Measurements from ENCODE around the gene UNK.
"Not testable (repeated sequence)": the region's sequence is repeated elsewhere in the genome, so short reads cannot be mapped to it uniquely, and the experiment has no call there.

The UNK gene

DNA sequence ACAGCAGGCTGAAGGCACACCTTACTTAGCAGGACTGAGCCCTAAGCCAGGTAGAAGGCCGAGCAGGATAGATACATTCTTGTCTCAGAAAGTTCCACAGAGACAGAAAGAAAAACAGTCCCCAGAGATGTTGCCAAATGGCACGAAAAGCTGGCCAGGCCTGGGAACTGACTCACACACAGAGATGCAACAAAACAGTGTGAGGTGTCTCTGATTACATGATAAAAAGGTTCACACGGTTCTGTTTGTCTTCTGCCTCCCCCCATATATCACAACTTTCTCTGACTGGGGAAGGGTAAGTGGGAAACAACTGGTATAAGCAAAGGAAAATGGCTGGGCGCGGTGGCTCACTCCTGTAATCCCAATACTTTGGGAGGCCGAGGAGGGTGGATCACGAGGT, 68.8 kb downstream of the UNK start:
- DNase-seq, result no peak

- DNase-seq, result no peak
Observed at GRCh38 chr17:75854101-75854748, 69.6 kb downstream of the UNK start.

- no peak for DNase-seq
Observed at GRCh38 chr17:75854881-75855309, 70.3 kb downstream of the UNK start.

DNA sequence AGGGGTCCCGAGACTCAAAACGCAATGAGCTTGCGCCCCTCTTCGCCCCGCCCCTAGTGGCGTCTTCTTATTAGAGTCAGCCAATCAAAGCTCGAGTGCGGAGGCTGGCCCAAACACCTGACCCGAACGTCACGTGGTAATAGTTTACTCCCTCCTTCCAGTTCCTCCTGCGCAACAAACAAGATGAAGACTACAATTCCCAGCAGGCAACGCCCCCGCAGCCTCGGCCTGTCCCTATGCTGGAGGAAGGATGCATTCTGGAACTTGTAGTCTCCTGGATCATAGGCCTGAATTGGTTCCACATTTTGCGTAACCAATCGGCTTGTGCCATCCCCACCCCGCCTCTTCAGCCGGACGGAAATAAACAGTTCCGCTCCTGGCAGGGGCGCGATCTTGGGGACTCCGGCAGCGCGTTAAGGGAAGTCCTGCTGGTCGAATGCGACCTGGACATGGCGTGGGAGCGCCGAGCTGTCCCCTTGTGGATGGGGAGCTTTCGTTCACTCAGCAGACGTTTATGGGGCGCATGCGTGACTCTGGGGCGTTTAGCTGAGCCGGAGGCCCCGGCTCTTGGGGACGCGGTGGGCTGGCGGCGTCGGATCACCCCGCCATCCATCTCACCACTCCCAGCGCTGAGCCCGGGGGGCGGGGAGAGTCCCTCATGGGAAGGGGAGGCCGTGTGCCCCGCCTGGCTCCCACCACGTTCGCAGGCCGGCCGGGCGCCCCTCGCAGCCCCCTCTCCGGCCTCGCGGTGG, 70.9 kb downstream of the UNK start, which contains the start of gene WBP2:
Gene WBP2 (minus strand): TSS at position 26 of the 752 bp plus-strand sequence. CDS start 38 bp downstream, outside the sequence.
- DNase-seq, result peak; percentile 100

- DNase-seq, result peak; percentile 23 to 28
Observed at GRCh38 chr17:75856062-75856756, 71.6 kb downstream of the UNK start.

DNA sequence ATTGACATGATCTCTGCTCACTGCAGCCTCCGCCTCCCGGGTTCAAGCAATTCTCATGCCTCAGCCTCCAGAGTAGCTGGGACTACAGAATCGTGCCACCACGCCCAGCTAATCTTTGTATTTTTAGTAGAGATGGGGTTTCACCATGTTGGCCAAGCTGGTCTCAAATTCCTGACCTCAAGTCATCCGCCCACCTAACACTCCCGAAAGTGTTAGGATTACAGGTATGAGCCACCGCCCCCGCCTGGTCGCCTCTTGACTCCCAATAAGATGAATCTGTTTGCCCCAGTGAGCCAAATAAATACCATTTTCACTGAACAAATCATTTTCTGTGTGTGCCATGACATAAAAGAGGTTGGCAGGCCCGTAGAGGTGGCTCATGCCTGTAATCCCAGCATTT, 74.8 kb downstream of the UNK start:
- not testable (repeated sequence) for DNase-seq

DNA sequence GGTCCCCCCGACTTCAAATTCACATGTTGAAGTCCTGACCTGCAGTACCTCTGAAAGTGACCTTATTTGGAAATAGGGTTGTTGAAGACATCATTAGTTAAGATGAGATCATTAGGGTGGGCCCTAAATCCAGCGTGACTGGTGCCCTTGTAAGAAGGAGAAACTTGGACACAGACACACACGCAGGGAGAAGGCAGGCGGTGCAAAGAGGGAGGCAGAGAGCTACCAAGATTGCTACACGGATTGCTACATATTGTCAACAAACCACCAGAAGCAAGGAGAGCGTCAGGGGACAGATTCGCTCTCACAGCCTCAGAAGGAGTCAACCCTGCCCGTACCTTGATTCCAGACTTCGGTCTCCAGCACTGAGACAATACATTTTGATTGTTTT, 77.3 kb downstream of the UNK start:
- no peak for DNase-seq

GRCh38 chr17:75864448-75864871, 79.9 kb downstream of the UNK start:
- no peak for DNase-seq

- DNase-seq, result not testable (repeated sequence)
Observed at GRCh38 chr17:75864887-75865286, 80.3 kb downstream of the UNK start.

DNA sequence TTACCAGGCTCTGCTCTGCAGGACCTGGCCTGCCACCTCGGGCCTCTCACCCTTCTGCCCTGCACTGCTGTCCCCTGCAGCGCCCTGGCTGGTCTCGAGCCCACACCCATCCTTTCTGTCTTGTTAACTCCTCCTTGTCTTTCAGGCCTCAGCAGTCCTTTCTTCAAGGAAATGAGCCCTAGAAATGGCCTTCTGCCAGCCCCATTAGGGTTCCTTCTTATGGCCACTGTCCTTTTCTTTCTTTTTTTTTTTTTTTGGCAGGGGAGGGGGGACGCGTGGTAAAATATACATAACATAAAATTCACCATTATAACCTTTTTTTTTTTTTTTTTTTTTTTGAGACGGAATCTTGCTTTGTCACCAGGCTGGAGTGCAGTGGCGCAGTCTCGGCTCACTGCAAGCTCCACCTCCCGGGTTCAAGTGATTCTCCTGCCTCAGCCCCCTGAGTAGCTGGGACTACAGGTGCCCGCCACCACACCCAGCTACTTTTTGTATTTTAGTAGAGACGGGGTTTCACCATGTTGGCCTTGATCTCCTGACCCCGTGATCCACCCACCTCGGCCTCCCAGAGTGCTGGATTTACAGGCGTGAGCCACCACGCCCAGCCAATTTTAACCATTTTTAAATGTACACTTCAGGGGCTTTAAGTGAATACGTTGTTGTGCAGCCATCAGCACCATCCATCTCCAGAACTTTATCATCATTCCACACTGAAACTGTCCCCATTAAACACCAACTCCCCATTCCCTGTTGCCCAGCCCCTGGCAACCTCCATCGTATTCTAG, 81.0 kb downstream of the UNK start:
- DNase-seq, result not testable (repeated sequence)

DNA sequence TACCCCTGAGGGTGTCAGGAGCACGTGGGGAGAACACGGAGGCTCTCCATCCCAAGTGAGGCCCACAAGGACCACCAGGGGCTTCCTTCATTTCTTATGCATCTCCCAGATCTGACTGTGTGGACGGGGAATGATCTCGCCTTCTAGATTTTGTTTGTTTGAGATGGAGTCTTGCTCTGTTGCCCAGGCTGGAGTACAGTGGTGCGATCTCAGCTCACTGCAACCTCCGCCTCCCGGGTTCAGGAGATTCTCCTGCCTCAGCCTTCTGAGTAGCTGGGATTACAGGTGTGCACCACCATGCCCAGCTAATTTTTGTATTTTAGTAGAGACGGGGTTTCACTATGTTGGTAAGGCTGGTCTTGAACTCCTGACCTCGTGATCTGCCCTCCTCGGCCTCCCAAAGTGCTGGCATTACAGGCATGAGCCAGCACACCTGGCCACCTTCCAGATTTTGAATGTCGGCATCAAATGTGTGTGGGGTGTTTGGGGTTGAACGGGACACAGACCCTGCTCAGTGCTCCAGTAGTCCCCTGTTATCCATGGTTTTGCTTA, 84.2 kb downstream of the UNK start:
- not testable (repeated sequence) for DNase-seq

DNA sequence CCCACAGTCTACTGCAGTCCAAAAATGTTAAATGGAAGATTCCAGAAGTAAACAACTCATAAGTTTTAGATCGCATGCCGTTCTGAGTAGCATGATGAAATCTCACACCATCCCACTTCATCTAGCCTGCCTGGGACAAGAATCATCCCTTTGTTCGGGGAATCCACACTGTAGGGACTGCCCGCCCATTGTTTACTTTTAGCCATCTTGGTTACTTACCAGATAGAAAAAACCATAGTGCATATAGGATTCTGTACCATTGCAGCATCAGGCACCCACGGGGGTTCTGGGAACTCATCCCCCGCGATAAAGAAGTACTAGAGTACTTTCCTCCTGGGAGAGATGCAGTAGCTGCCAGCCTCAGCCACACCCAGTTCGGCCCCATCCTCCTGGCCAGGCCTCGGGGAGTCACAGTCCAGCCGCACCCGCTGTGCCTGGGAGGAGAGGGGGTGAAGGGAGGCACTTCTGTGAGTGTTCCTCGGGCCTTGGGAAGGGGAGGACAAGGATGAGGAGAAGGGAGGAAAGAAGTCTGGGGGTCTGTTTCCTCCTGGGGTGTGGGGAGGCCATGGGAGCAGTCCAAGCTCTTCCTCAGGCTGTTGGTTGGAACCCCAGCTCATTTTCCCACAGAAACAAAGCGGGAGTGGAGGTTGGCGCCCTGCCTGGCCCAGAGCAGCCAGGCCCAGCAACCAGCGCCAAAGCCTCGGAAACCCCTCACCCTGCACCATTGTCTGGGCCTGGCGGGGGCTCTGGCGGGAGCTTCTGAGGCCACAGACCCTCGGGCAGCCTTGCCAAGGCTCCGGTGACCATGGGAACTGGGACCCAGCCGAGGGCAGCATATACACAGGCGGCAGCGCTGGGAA, 84.9 kb downstream of the UNK start:
- DNase-seq, result no peak

DNA sequence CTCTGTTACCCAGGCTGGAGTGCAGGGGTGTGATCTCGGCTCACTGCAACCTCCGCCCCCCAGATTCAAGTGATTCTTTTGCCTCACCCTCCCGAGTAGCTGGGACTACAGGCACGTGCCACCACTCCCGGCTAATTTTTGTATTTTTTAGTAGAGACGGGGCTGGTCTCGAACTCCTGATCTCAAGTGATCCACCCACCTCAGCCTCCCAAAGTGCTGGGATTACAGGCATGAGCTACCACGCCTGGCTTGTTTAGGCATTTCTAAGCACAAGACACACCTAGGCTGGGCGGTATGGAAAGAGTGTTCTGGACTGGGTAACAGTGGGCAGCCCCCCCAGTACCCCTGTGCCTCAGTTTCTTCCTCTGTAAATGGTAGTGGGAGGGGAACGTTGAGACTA, 85.6 kb downstream of the UNK start:
- DNase-seq, result not testable (repeated sequence)

DNA sequence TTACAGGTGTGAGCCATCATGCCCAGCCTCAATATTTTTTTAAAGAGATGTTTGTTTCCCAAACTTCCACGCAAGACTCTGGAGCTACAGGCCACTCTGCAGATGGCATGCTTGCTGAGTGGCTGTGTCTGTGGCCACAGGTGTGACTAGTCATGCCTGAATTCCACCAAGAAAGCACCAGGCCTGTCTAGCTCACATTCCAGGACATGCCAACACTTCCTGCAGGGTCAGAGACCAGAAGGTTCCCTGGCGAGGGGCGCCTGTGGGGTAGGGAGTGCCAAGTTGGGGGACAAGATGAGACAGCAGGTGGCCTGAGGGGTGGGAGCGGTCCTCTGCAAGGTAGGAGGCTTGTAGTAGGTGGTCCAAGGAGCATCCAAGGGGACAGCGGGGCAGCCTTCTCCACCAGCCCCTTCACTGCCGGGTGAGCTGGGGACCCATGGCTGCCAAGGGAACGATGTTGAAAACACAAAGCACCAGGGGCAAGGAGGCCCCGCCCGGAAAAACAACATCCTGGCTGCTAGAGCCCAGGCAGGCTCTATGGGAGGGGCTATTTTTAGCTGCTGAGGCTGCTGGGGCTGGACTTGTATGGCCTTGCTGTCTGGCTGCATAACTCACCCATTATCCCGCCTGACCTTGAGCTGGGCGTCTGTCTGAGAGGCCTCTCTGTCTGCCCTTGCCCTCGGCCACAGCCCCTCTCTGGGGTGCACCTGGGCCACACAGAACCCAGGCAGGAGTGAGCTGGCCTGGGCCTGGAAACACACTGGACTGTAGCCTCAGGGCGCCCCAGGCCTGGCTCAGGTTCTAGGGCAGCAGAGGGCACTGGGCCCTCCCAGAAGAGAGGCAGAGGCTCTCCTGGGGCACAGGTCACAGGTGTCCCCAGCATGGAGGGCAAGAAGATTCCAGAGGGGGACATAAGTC, 88.1 kb downstream of the UNK start:
- no peak for DNase-seq

GRCh38 chr17:75873587-75874322, 89.1 kb downstream of the UNK start:
- DNase-seq, result no peak

- DNase-seq, result no peak
Observed at GRCh38 chr17:75874323-75875181, 89.9 kb downstream of the UNK start.
